Measurements from ENCODE around the gene DXO. TPM values are rescaled to one million over a fixed set of nuclear protein-coding genes. Genes with fewer than 3 reads are reported as not detected.

Gene DXO
- polyA plus RNA-seq, 3 donors from 2014 or later = 9.2 to 19.5 (median 17.2) TPM

DNA sequence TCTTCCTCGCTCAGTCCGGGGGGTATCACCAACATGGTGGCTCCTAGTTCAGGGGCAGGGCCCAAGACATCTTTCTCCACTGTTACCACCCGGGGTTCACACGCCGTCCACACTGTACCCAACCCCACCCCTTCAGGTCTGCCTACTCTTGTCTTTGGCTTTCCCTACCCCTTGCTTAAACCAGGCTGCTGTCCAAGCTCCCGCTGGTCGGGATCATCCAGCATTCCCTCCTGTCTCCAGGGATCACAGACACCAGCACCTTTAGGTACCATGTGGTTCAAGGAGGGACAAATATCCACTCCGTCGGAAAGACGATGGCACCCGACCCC lies 13.6 kb downstream of the DXO start:
- H3K9me3 Mint-ChIP-seq = no peaks in the 10 kb centered on the region

GRCh38 chr6:31956796-31957195 lies 15.1 kb downstream of the DXO start:
- no peak for DNase-seq
- Mint-ChIP-seq H3K27ac (peak overlapping the region in 3 of 6 donors; percentile 34 to 98 (median 97)), H3K27me3 (ENCODE audit: low read depth in 3 of 3) (peaks cover 4 to 10% (median 6%) of the 10 kb centered on the region in 3 donors), H3K4me1 (peaks cover 31 to 44% of the 10 kb centered on the region in 2 donors), H3K9me3 (no peaks in the 10 kb centered on the region), H3K36me3 (peaks cover 19 to 45% (median 25%) of the 10 kb centered on the region in 3 donors), H3K4me3 (peak overlapping the region in 1 of 5 donors; percentile 97)

More for the DNA sequence above, 13.6 kb downstream of the DXO start:
- peaks cover 31 to 46% of the 10 kb centered on the region in 2 donors for H3K4me1 Mint-ChIP-seq
- H3K27ac Mint-ChIP-seq = peak overlapping the region; percentile 97 to 99 (median 98)
- H3K4me3 Mint-ChIP-seq = peak overlapping the region; percentile 93 to 98 (median 97)
- H3K27me3 Mint-ChIP-seq (ENCODE audit: low read depth in 3 of 3) = peaks cover 4 to 11% (median 6%) of the 10 kb centered on the region in 3 donors
- no peak for DNase-seq
- peaks cover 15 to 55% (median 26%) of the 10 kb centered on the region in 3 donors for H3K36me3 Mint-ChIP-seq

GRCh38 chr6:31954511-31954910 lies 17.4 kb downstream of the DXO start:
- Mint-ChIP-seq H3K9me3 (no peaks in the 10 kb centered on the region), H3K36me3 (peaks cover 19 to 31% (median 24%) of the 10 kb centered on the region in 3 donors), H3K27ac (peak overlapping the region in 2 of 6 donors; percentile 18 to 68), H3K4me3 (no peak overlapping the region), H3K4me1 (peaks cover 22 to 30% of the 10 kb centered on the region in 2 donors), H3K27me3 (ENCODE audit: low read depth in 3 of 3) (peaks cover 4 to 10% (median 7%) of the 10 kb centered on the region in 3 donors)
- DNase-seq = no peak

DNA sequence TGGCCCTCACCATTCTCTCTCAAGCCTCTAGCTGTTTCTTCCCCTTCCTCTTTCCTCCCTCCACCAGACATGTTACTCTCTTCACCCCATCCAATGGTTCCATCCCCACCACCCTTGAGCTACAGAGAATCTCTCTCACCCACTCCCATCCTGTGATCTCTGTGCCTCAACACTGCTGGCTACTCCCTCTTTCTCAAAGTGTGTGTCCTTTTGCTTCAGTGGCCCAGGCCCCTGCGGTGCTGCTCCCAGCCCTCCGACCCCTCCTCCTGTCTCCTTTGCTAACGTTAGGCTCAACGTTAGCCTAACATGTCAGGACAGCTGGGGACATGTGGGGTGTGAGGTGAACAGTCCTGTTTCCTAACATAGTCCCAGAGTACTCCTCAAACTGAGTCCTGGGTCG lies 19.0 kb downstream of the DXO start:
- H3K9me3 Mint-ChIP-seq = no peaks in the 10 kb centered on the region
- H3K27me3 Mint-ChIP-seq (ENCODE audit: low read depth in 3 of 3) = peaks cover 0 to 5% (median 5%) of the 10 kb centered on the region in 3 donors
- peaks cover 19 to 31% (median 24%) of the 10 kb centered on the region in 3 donors for H3K36me3 Mint-ChIP-seq
- H3K4me1 Mint-ChIP-seq = peaks cover 7 to 16% of the 10 kb centered on the region in 2 donors
- no peak overlapping the region for H3K4me3 Mint-ChIP-seq
- H3K27ac Mint-ChIP-seq = peak overlapping the region in 2 of 6 donors; percentile 46 to 49
- DNase-seq = no peak

GRCh38 chr6:31952140-31952805 lies 19.7 kb downstream of the DXO start:
- Mint-ChIP-seq H3K4me3 (no peak overlapping the region), H3K9me3 (no peaks in the 10 kb centered on the region), H3K4me1 (peaks cover 1 to 10% of the 10 kb centered on the region in 2 donors), H3K27me3 (ENCODE audit: low read depth in 3 of 3) (peaks cover 0 to 5% (median 5%) of the 10 kb centered on the region in 3 donors), H3K36me3 (peaks cover 19 to 31% (median 24%) of the 10 kb centered on the region in 3 donors), H3K27ac (peak overlapping the region in 2 of 6 donors; percentile 46 to 49)
- DNase-seq = peak; percentile 27 to 30 (median 29)

GRCh38 chr6:31949926-31950548 lies 21.9 kb downstream of the DXO start:
- peak overlapping the region in 2 of 6 donors; percentile 24 to 71 for H3K27ac Mint-ChIP-seq
- no peak overlapping the region for H3K4me3 Mint-ChIP-seq
- H3K4me1 Mint-ChIP-seq = peaks cover 0 to 6% of the 10 kb centered on the region in 2 donors
- H3K27me3 Mint-ChIP-seq (ENCODE audit: low read depth in 3 of 3) = peaks cover 2 to 12% (median 10%) of the 10 kb centered on the region in 3 donors
- peaks cover 19 to 24% (median 22%) of the 10 kb centered on the region in 3 donors for H3K36me3 Mint-ChIP-seq
- no peak for DNase-seq
- no peaks in the 10 kb centered on the region for H3K9me3 Mint-ChIP-seq

DNA sequence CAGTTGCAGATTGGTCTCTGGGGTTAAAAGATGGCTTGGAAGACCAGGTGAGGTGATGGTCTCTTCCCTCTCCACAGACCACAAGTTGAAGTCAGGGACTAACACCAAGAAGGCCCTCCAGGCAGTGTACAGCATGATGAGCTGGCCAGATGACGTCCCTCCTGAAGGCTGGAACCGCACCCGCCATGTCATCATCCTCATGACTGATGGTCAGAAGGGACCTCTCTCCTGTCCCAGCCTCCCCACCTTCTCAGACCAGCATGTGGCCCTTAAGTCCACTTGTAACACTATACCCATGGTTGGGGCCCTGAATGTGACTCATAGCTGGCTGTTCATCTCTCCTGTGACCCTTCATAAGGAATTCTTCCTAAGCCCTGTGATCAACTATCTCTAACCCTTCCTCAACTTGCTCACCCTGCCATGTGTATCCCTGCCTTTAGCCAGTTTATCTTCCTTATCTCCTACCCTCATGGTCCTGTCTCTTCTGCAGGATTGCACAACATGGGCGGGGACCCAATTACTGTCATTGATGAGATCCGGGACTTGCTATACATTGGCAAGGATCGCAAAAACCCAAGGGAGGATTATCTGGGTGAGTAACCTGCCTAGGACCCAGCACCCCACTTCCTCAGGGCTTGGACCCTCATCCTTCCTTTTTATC lies 23.1 kb downstream of the DXO start:
- Mint-ChIP-seq H3K4me1 (peaks cover 0 to 6% of the 10 kb centered on the region in 2 donors), H3K27me3 (ENCODE audit: low read depth in 3 of 3) (peaks cover 2 to 15% (median 10%) of the 10 kb centered on the region in 3 donors), H3K27ac (no peak overlapping the region), H3K9me3 (no peaks in the 10 kb centered on the region), H3K36me3 (peaks cover 9 to 13% (median 10%) of the 10 kb centered on the region in 3 donors), H3K4me3 (no peak overlapping the region)
- DNase-seq = no peak

- peaks cover 0 to 4% of the 10 kb centered on the region in 2 donors for H3K4me1 Mint-ChIP-seq
- peak overlapping the region in 1 of 6 donors; percentile 25 for H3K27ac Mint-ChIP-seq
- no peaks in the 10 kb centered on the region for H3K9me3 Mint-ChIP-seq
- DNase-seq = no peak
- H3K4me3 Mint-ChIP-seq = no peak overlapping the region
- H3K27me3 Mint-ChIP-seq (ENCODE audit: low read depth in 3 of 3) = peaks cover 2 to 15% (median 10%) of the 10 kb centered on the region in 3 donors
- H3K36me3 Mint-ChIP-seq = peaks cover 3 to 7% (median 4%) of the 10 kb centered on the region in 3 donors
Observed at GRCh38 chr6:31948306-31948705, 23.6 kb downstream of the DXO start.

DNA sequence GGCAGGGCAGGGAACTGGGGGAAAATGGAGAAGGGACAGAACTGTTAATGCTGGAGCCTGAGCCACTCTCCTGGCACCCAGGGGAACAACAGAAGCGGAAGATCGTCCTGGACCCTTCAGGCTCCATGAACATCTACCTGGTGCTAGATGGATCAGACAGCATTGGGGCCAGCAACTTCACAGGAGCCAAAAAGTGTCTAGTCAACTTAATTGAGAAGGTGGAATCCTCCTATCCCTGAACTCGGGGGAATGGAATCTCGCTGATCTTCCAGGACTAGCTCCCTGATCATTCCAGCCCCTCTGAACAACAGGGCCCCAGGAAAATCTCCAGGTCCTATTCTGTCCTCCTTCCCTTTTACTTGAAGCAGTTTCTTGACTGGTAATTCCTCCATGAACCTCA lies 24.1 kb downstream of the DXO start:
- Mint-ChIP-seq H3K27ac (peak overlapping the region in 1 of 6 donors; percentile 25), H3K4me3 (no peak overlapping the region), H3K27me3 (ENCODE audit: low read depth in 3 of 3) (peaks cover 2 to 15% (median 8%) of the 10 kb centered on the region in 3 donors), H3K4me1 (no peaks in the 10 kb centered on the region), H3K36me3 (peaks cover 0 to 3% (median 0%) of the 10 kb centered on the region in 3 donors), H3K9me3 (no peaks in the 10 kb centered on the region)
- DNase-seq = no peak

DNA sequence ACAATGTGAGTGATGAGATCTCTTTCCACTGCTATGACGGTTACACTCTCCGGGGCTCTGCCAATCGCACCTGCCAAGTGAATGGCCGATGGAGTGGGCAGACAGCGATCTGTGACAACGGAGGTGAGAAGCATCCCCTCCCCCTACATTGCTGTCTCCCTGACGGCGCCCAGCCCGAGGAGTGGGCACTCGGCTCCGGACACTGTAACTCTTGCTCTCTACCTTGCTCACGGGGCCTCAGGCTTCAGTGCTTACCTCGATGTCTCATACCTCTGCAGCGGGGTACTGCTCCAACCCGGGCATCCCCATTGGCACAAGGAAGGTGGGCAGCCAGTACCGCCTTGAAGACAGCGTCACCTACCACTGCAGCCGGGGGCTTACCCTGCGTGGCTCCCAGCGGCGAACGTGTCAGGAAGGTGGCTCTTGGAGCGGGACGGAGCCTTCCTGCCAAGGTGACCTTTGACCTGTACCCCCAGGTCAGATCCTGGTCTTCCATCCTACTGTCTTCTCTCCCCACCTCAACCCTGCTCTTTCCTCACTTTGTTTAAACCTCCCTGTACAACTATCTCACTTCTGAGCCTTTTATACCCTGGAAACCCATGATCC lies 24.8 kb downstream of the DXO start:
- H3K36me3 Mint-ChIP-seq = peaks cover 0 to 3% (median 0%) of the 10 kb centered on the region in 3 donors
- H3K27ac Mint-ChIP-seq = no peak overlapping the region
- peaks cover 2 to 17% (median 8%) of the 10 kb centered on the region in 3 donors for H3K27me3 Mint-ChIP-seq (ENCODE audit: low read depth in 3 of 3)
- H3K4me3 Mint-ChIP-seq = no peak overlapping the region
- H3K4me1 Mint-ChIP-seq = no peaks in the 10 kb centered on the region
- no peaks in the 10 kb centered on the region for H3K9me3 Mint-ChIP-seq
- no peak for DNase-seq

- peaks cover 2 to 17% (median 8%) of the 10 kb centered on the region in 3 donors for H3K27me3 Mint-ChIP-seq (ENCODE audit: low read depth in 3 of 3)
- H3K4me1 Mint-ChIP-seq = no peaks in the 10 kb centered on the region
- peaks cover 0 to 3% (median 0%) of the 10 kb centered on the region in 3 donors for H3K36me3 Mint-ChIP-seq
- no peak overlapping the region for H3K27ac Mint-ChIP-seq
- DNase-seq = no peak
- H3K9me3 Mint-ChIP-seq = no peaks in the 10 kb centered on the region
- no peak overlapping the region for H3K4me3 Mint-ChIP-seq
Observed at GRCh38 chr6:31946370-31946885, 25.5 kb downstream of the DXO start.

DNA sequence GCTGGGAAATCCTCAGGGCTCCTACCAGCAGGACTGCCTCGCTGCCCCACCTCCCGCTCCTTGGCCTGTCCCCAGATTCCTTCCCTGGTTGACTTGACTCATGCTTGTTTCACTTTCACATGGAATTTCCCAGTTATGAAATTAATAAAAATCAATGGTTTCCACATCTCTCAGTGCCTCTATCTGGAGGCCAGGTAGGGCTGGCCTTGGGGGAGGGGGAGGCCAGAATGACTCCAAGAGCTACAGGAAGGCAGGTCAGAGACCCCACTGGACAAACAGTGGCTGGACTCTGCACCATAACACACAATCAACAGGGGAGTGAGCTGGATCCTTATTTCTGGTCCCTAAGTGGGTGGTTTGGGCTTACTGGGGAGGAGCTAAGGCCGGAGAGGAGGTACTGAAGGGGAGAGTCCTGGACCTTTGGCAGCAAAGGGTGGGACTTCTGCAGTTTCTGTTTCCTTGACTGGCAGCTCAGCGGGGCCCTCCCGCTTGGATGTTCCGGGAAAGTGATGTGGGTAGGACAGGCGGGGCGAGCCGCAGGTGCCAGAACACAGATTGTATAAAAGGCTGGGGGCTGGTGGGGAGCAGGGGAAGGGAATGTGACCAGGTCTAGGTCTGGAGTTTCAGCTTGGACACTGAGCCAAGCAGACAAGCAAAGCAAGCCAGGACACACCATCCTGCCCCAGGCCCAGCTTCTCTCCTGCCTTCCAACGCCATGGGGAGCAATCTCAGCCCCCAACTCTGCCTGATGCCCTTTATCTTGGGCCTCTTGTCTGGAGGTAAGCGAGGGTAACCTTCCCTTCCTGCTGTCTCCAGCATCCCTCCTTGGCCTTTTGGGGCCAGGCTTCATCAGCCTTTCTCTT lies 26.2 kb downstream of the DXO start, which contains the start of gene CFB:
CFB (plus strand) TSS at position 589 of the 863 bp plus-strand sequence; CDS start at position 716, 127 bp downstream.
- H3K27ac Mint-ChIP-seq = no peak within 1 kb of the TSS
- no peaks in the 10 kb centered on the region for H3K9me3 Mint-ChIP-seq
- H3K27me3 Mint-ChIP-seq (ENCODE audit: low read depth in 3 of 3) = peaks cover 2 to 17% (median 9%) of the 10 kb centered on the region in 3 donors
- DNase-seq = no peak
- H3K36me3 Mint-ChIP-seq = peaks cover 0 to 3% (median 0%) of the 10 kb centered on the region in 3 donors
- H3K4me1 Mint-ChIP-seq = no peaks in the 10 kb centered on the region
- no peak within 1 kb of the TSS for H3K4me3 Mint-ChIP-seq

Data from immature natural killer cell (primary cell).